Superior temporal gyrus (tissue), 1 donor: ENCODE measurements around the gene DUSP18.
A peak's percentile ranks its signal among the peaks of the same experiment; 100 is the strongest.
"Not testable (repeated sequence)": the region's sequence is repeated elsewhere in the genome, so short reads cannot be mapped to it uniquely, and the experiment has no call there.

ENCODE experiments used
- DNase-seq: peaks from one replicate; pipeline ENCODE4 v3.0.0-alpha.2; 2016; ENCODE audit errors: extremely low spot score

Gene DUSP18

DNA sequence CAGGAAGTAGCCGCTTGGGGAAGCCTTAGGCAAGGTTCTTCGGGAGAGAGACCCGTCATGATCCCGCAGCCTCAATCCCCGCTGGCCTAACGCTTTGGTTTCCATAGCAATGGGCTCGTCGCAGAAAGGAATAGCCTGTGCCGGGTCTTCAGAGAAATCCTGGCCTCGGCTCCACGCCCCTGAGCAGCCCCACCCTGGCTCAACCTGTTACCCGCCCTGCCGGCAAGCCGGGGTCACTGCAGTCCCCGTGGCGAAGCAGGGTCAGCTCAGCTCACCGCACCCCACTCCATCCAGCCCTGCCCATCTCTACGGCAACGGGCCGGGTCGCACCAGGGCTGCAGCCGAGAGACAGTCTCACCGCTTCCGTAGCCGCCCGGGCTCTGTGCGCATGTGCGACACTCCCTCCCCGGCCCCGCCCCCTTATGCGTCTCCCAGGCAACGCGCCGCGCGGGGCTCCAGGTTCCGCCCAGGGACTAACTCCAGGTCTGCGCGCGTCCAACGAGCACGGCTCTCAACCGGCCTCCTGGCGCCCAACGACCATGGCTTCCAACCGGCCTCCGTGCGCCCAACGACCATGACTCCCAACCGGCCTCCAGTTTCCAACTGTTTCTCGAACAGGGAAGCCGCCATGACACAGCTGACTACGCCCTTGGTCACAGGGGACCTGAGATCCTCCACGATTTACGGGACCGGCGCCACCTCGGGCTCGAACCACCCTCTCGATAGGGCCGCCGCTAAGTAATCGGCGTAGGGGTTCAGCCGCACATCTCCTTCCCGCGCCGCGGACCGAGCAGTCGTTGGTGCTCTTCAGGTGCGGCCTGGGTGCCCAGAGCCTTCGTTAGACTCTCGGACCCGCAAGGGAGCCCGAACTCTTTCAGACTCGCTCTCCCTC lies at the start of gene DUSP18:
TSS of gene DUSP18 (minus strand) at position 382 of the 892 bp plus-strand sequence. CDS start 3,872 bp downstream, outside the sequence.
- DNase-seq, result peak; percentile 90

DNA sequence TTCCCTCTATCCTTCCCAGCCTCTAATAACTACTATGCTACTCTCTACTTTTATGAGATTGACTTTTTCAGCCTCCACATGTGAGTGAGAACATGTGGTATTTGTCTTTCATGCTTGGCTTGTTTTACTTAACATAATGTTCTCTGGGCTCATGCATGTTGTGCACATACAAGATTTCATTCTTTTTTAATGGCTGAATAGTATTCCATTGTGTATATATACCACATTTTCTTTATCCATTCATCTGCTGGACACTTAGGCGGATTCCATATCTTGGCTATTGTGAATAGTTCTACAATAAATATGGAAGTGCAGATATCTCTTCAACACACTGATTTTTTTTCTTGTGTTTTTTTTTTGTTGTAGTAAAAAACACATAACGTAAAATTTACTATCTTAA lies 46.4 kb upstream of the DUSP18 start:
- DNase-seq, result no peak

DNA sequence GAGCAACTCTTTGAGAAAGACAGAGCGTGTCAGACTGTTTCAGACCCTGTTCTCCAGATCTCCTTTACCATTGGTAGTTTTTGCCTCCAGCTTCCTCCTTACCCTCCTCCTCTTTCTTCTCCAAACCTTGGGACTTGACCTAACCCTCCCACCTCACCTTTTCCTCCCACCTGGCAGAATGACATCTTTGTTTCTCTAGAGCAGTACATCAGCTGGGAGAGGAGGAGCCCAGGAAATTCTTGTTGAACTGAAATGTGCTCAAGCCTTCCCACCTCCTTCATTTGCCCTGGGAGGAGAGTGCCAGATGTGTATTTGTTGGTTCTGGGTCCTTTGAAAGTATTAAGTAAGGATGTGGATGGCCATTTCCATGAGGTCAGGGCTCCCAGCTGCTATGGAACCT lies 44.4 kb upstream of the DUSP18 start:
- no peak for DNase-seq

DNA sequence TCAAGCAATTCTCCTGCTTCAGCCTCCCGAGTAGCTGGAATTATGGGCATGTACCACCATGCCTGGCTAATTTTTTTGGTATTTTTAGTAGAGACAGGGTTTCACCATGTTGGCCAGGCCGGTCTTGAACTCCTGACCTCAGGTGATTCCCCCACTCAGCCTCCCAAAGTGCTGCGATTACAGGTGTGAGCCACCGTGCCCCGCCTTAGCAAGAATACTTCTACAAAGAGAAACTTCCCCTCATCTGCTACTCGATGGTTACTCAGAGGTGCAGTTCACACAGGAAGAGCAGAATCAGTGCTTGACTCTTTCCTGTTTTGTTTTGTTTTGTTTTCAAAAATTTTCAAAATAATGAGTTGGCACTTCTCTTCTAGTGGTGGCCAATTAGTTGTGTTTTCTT lies 42.3 kb upstream of the DUSP18 start:
- not testable (repeated sequence) for DNase-seq

DNA sequence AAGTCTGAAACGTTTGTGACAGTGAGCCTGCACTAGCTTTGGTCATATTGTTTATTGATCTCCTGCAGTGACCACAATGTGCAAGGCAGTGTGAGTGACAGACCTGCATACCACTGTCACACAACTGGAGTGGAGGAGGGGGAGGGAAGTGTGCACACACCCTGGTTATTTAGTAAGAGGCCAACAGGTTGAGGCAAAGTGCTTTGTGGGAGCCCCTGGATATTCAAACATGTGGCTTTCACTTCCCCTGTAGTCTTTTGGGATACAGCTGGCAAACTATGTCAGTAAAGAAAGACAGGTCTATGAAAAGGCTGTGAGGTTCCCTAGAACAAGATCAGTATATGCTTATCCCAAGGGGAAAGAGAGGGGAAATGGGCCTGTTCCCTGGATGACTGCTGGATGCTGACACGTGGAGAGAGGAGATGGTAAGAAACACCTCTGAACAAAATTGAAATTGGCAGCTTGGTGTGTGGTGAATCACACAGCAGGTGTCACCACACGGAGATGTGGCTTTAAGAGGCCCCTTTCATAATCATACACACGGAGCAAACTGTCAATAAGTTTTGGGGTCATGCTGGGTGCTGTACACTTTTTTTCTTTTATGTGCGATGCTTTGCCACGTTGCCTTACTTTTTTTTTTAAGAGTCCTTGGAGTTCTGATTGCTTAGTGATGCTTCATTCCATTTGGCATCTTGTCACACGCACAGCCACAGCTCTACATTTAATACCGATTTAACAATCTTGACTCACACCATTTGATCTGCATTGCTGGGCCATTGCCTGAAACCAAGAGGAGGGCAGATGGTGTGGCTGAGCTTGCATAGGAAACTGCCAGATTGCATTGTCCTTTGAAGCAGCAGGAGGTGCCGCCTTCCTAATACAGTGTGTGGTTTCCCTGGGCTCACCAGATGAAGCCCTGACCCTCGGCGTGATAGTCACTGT lies 38.3 kb upstream of the DUSP18 start:
- DNase-seq, result peak; percentile 65

DNA sequence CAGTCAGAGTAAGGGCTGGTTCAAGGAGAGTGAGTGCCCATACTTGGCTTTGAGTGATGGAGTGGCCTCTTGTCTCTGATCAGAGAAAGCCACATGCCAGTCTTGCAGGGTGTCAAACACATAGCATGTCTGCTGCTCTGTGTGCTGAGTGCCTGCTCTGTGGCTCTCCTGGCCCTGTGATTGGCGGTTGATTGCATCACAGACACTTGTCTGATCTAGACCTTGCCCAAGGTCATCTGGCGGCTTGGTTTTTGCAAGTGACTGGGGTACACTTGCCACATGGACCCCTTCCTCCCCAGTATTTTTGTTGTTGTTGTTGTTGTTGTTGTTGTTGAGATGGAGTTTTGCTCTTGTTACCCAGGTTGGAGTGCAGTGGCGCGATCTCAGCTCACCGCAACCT lies 37.3 kb upstream of the DUSP18 start:
- DNase-seq, result no peak

DNA sequence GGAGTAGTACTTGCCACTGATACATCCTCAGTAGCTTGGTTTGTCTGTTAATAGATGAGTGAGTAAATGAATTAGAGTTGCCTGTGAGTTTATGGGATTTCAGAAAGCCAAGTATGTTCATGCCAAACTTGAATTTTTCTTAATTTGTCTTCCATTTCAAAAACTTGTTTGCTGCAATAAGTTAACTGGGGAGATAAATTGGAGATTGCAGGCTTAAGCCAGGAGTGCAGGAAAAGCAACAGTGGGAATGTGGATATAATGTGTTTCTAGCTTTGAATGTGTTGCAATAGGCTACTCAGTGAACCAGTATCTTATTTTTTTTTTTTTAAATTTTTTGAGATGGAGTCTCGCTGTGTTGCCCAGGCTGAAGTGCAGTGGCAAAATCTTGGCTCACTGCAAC lies 35.2 kb upstream of the DUSP18 start:
- DNase-seq, result no peak

DNA sequence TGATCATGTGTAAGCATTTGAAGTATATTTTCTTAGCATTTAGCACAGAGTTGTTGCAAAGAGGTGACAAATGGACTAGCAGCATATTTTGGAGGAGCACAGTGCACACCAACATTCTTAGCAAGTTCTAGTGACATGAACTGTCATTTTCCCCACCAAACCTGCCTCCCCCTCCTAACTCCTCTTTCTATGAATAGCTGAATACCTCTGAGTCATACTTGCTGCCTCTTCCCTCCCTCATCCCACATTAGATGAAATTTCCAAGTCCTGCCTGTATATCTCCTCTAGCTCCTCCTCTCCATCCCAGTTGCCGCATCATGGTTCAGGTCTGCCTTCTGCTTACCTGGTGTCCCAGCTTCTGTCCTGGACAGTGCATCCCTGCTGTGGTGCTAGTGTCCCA lies 34.2 kb upstream of the DUSP18 start:
- peak; percentile 61 for DNase-seq

DNA sequence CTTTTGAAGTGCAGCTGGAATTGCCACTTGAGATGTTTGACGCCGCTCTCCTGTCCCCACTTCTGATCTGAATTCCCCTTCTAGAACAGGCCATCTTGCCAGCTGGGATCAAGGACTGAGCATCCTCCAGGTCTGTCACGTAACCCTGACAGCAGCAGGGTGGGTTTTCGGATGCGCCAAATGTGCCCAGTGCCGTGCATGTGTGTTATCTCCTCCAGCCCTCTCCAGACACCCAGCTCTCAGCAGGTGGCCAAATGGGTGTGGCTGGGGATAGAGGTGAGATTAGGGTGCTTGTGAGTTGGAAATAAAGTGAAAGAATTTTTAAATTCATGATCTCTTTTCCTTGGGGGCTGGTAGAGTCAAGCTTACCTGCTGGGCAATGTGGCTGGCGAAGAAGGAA lies 30.3 kb upstream of the DUSP18 start:
- no peak for DNase-seq

DNA sequence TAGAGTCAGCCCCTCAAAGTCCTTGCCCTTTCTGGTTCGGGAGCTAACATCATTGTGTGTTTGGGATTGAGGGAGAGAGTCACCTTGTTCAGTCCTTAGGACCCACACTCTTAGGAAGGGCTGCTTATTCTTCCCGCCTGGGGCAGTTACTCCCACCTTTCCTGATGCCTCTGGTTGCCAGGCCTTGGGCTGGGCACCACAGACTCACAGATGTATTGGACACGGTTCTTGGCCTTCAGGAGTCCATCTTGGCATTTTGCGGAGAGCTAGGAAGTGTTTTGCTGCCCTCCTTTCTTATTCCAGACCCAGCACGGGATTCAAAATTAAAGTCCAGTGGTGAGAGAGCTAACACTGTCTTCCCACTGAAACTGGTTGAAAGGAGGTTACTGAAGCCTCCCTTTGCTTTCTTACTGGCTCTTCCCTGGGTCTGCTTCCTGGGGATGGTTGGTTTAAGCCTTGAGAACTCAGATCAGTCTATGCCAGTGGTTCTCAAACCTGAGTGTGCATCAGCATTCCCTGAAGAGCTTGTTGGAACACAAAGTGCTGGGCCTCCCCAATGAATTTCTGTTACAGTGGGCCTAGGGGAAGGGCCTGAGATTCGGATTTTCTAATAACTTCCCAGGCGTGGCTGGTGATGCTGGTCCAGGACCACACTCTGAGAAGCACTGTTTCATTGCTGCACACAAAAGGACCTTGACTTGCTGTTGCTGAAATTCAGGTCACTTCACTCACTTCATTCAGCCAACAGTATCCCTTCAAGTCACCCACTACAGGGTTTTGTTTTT lies 28.4 kb upstream of the DUSP18 start:
- peak; percentile 49 for DNase-seq

DNA sequence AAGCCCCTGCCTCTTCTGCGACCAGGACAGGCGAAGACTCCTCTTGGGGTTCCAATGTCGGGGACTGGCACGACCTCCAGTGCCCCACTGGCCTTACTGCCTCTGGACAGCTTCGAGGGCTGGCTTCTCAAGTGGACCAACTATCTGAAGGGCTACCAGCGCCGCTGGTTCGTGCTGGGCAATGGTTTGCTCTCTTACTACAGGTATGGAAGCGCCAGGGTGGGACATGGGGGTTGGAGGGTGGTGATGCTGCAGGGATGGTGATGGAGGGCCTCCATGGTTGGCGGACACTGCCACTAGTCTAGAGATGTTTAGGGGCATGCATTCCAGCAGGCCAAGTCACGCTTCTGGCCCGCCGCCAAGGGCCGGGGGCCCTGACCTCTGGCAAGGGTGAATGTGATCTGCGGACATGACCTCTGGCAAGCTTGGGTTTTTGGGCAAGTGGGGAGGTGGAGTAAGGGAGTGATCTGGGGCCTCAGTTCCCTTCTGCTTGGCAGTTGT lies 27.7 kb upstream of the DUSP18 start:
- no peak for DNase-seq

DNA sequence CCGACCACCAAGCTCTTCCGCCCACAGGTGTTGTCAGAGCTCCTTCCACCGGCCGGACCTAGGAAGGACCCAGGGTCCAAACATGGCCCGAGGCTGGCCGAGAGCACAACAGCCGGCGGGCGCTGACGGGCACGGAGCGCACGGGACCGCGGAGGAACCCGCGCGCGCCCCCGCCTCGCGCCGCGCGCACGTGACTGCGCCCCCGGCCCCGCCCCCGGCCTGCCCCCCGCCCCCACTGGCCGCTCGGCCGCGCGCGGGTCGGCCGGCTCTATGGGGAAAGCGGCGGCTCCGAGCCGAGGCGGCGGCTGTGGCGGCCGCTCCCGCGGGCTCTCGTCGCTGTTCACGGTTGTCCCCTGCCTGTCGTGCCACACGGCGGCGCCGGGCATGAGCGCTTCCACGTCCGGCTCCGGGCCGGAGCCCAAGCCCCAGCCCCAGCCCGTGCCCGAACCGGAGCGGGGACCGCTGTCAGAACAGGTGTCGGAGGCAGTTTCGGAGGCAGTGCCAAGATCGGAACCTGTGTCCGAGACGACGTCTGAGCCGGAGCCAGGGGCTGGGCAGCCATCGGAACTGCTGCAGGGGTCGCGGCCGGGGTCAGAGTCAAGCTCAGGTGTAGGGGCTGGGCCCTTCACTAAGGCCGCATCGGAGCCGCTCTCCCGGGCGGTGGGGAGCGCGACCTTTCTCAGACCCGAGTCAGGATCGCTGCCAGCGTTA lies 27.1 kb upstream of the DUSP18 start, which contains the start of gene OSBP2:
TSS of gene OSBP2 (plus strand) at position 235 of the 711 bp plus-strand sequence. CDS start at position 271, 36 bp downstream.
- DNase-seq, result peak; percentile 46

DNA sequence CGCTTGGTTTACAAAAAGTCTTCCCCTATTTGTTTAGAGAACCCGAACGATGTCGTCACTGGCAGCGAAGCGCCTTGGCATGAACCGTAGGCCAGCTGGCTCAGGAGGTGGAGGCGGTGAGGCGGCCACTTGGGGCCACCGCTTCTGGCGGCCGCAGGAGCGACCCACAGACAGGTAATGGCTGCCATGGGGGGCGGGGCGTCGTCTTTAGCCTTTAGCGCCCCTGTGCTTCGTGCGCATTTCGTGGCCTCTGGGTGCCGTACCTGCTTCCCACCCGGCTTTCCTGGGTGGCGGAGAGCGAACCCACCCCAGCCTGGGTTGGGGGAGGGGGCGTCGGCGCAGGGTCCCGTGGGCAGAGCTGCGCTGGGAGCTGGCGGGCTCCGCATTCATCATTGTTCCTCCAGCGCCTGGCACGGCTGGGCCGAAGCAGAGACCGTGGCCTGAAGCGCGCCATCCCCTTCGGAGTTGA lies 26.5 kb upstream of the DUSP18 start:
- DNase-seq, result peak; percentile 77

DNA sequence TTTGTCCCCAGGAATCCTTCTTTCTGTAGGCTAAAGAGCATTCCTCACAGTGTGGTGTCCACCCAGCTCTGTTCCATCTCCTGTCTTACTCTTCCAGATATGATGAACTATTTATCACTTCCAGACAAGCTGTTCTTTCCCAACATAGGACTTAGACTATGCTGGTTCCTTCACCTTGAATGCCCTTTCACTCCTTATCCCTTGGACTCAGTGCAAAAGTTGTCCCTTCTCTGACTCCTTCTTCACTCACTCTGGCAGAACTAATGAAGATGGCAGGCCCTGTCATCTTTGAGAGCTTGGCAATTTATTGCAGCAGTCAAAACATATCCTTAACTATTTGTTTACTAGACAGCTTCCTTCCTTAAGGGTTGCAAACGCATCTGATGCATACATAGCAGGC lies 23.5 kb upstream of the DUSP18 start:
- DNase-seq, result no peak

DNA sequence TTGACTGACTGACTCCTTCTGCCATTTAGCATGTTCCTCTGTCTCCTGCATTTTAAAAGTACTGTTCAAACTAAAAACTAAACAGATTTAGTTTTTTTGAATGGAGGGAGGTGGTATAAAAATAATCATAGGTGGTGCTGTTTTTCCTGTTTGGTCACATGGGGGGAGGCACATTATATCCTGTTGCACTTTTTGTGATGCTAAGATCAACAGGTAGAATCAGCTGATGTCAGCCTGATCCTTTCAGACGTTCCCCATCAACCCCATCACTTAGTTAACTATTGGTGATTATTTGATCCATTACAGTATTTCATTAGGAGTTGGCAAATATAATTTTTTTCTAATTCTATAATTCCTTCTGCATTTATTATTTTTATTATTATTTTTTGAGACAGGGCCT lies 21.9 kb upstream of the DUSP18 start:
- DNase-seq, result no peak

DNA sequence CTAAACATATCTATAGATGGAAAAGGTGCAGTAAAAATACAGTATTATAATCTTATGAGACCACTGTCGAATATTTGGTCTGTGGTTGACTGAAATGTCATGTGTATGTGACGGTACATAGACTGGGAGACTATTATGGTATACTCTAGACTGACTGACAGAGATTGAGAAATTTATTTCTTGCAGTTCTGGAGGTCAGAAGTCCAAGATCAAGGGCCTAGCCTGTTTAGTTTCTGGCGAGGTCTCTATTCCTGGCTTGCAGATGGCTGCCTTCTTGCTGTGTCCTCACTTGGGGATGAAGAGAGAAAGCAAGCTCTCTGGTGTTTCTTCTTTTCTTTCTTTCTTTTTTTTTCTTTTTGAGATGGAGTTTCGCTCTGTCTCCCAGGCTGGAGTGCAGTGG lies 19.7 kb upstream of the DUSP18 start:
- no peak for DNase-seq

DNA sequence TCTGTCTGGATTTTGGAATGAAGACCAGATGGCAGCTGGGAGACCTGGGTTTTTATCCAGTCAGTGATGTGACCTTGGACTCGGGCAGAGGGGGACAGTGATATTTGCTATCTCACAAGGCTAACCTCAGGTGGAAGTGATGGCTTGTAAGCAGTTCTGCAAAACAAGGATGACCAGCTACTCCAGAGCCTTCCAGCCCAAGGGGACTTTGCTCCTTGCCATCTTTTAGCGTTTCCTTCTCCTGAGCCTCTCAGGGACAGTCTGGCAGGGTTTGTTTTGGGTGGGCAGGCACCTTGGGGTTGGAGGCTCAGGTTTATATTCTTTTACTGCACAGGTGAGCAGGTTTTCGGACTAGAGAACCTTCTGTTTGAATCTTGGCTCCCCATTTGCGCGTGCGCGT lies 17.5 kb upstream of the DUSP18 start:
- no peak for DNase-seq

DNA sequence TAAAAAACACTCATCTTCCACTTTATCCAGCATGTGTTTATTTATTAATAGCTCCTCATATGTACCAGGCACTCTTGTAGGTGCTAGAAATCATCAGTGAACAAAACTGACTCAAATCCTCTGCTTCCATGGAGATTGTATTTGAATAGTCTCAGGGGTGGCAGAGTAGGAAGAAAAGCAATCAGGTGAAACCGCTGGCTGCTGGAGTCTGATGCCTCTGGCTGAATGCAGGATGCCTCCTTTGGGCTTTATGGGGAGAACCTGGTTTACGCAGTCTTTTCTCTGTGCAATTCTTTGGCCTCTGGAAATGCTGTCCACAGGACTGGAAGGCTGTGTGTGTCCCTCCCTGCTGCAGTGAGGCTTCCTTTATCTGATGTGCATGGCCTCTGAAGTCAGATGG lies 14.2 kb upstream of the DUSP18 start:
- DNase-seq, result no peak

DNA sequence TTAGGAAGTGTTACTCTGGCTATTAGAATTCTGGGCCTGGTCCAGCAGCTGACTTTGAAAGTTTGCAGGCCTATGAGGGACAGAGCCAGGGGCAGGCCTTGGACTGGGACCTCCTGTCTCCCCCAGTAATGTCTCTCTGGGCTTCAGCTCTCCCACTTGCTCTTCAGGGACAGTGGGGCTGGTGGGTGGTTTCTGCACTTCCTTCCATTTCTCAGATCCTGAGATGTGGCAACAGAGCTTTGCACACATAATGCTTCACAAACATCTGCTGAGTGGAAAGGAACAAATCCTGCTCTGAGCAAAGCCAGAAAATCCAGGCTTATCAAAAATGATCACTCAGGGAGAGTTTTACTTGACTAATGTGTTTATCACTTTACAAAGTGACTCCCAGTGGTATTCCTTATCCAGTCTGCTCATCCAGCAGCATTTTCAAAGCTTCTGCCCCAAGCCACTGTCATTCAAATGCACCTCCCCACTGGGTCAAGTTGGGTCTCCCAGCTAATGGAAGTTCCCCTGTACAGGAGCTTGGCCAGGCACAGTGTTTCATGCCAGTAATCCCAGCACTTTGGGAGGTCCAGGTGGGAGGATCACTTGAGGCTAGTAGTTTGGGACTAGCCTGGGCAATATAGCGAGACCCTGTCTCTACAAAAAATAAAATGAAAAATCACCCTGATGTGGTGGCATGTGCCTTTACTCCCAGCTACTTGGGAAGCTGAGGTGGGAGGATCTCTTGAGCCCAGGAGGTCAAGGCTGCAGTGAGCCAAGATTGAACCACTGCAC lies 13.5 kb upstream of the DUSP18 start:
- peak; percentile 66 for DNase-seq
